Ascending aorta (tissue), 2 donors: ENCODE measurements around the gene G6PC3. TPM values are rescaled to one million over a fixed set of nuclear protein-coding genes. Genes with fewer than 3 reads are reported as not detected.
"Not testable (repeated sequence)": the region's sequence is repeated elsewhere in the genome, so short reads cannot be mapped to it uniquely, and the experiment has no call there.

ENCODE experiments used
- DNase-seq, 2 donors: peaks; one replicate each; pipeline ENCODE4 v3.0.0-alpha.2; 2019; ENCODE audit warnings: low spot score in 2 of 2
- H3K27ac ChIP-seq, 2 donors: fragments of 200-600 bp; sonication (generic); one replicate each; pipeline ENCODE4 v1.5.1; 2016 to 2017; ENCODE audit warnings: mild to moderate bottlenecking in 1 of 2
- H3K27me3 ChIP-seq: fragments of 200-600 bp; sonication (generic); one replicate; pipeline ENCODE4 v1.5.1; 2017
- H3K36me3 ChIP-seq, 2 donors: fragments of 200-600 bp; sonication (generic); one replicate each; pipeline ENCODE4 v1.5.1; 2016
- H3K4me1 ChIP-seq, 2 donors: fragments of 200-600 bp; sonication (generic); one replicate each; pipeline ENCODE4 v1.5.1; 2016 to 2017; ENCODE audit warnings: mild to moderate bottlenecking in 1 of 2
- H3K4me3 ChIP-seq, 2 donors: fragments of 200-600 bp; sonication (generic); one replicate each; pipeline ENCODE4 v1.5.1; 2016 to 2017; ENCODE audit warnings: mild to moderate bottlenecking in 1 of 2
- H3K9me3 ChIP-seq, 2 donors: fragments of 200-600 bp; sonication (generic); one replicate each; pipeline ENCODE4 v1.5.1; 2016
- intact Hi-C: fragments of 100-400 bp; cut with DNase I; formaldehyde crosslinking; loops from one replicate; pipeline ENCODE4 v1.15.1; 2023
- total RNA-seq: library from RNA; depleted of rRNA; stranded (reverse); fragments of >200 nt; gene quantifications from one replicate; pipeline ENCODE4 v1.1.0, GENCODE V29; 2016
- TF ChIP-seq, protein P1 (sequence below), 3 experiments: fragments of 200-600 bp in 2 of 3; fragments of 450-650 bp in 1 of 3; sonication (generic) in 2 of 3; IDR thresholded peaks; one replicate each; pipeline ENCODE4 v1.5.1; 2016 to 2019; ENCODE audit warnings: antibody characterized with exemption in 3 of 3, mild to moderate bottlenecking in 1 of 3, moderate library complexity in 1 of 3

Gene G6PC3, protein sequence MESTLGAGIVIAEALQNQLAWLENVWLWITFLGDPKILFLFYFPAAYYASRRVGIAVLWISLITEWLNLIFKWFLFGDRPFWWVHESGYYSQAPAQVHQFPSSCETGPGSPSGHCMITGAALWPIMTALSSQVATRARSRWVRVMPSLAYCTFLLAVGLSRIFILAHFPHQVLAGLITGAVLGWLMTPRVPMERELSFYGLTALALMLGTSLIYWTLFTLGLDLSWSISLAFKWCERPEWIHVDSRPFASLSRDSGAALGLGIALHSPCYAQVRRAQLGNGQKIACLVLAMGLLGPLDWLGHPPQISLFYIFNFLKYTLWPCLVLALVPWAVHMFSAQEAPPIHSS
- total RNA-seq: 111 TPM

DNA sequence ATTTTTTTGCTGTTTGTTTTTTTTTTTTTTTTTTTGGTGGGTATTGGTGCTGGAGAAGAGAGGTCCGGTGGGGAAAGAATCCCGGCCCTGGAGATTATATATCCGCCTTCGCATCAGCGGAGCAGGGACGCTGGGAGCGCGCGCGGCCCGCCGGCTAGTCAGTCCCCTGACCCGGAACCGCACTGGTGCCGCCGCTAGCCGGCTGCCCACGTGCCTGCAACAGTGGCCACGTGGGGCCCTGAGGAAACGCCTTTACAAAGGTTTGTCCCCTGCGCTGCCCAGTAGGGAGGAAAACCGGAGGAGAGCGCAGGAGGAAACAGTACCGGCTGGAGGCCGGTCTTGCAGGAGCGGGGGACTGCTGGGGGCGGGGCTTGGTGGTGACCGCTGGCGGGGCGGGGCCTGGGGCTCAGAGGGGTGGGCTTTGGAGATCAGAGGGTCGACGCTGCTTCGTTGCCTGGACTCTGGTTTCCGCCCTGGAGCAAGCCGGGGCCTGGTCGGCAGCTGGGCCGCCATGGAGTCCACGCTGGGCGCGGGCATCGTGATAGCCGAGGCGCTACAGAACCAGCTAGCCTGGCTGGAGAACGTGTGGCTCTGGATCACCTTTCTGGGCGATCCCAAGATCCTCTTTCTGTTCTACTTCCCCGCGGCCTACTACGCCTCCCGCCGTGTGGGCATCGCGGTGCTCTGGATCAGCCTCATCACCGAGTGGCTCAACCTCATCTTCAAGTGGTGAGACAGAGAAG, at the start of gene G6PC3:
G6PC3 (plus strand) TSS at position 281 of the 743 bp plus-strand sequence; CDS start at position 512, 231 bp downstream.
- intact Hi-C loops: loop anchor here (1.0 to 5.0 kb wide), 6 partner anchors 41 to 256 kb away; partner anchors contain the start of genes HDAC5 and TMUB2
- peak; percentile 83 to 98 for DNase-seq
- no peaks in the 10 kb centered on the region for H3K9me3 ChIP-seq

DNA sequence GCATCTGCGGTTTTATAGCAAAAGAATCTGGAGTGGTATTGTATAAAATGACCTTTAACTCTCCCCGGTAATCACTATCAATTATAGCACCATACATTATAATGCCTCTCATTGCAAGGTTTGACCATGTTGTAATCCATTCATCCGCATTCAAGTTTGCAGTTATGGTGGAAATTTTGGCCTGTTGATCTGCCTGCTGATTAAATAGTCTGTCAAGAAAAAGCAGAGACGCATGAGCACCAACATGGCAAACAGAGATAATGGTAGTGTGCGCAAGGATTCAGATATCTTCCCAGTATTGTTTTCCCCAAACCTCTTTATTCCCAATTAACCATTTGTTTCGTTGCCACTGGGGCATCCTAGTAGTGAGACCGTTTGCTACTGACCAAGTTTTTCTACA, 49.3 kb upstream of the G6PC3 start:
- H3K36me3 ChIP-seq, H3K4me1 ChIP-seq, H3K27ac ChIP-seq, H3K27me3 ChIP-seq, H3K9me3 ChIP-seq, intact Hi-C loops, H3K4me3 ChIP-seq, DNase-seq: not testable (repeated sequence)

More for the DNA sequence above, at the start of gene G6PC3:
- TF ChIP-seq, protein P1, sequence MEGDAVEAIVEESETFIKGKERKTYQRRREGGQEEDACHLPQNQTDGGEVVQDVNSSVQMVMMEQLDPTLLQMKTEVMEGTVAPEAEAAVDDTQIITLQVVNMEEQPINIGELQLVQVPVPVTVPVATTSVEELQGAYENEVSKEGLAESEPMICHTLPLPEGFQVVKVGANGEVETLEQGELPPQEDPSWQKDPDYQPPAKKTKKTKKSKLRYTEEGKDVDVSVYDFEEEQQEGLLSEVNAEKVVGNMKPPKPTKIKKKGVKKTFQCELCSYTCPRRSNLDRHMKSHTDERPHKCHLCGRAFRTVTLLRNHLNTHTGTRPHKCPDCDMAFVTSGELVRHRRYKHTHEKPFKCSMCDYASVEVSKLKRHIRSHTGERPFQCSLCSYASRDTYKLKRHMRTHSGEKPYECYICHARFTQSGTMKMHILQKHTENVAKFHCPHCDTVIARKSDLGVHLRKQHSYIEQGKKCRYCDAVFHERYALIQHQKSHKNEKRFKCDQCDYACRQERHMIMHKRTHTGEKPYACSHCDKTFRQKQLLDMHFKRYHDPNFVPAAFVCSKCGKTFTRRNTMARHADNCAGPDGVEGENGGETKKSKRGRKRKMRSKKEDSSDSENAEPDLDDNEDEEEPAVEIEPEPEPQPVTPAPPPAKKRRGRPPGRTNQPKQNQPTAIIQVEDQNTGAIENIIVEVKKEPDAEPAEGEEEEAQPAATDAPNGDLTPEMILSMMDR (IDR thresholded peaks at IDR 0.05): peak in 1 of 3 experiments; percentile 14
- no peaks in the 10 kb centered on the region for H3K27me3 ChIP-seq
- H3K4me3 ChIP-seq: peak within 1 kb of the TSS; percentile 66 to 68
- H3K27ac ChIP-seq: peak within 1 kb of the TSS; percentile 84 to 89
- H3K4me1 ChIP-seq: peaks cover 5 to 35% of the 10 kb centered on the region in 2 donors
- peaks cover 3 to 15% of the 10 kb centered on the region in 2 donors for H3K36me3 ChIP-seq

DNA sequence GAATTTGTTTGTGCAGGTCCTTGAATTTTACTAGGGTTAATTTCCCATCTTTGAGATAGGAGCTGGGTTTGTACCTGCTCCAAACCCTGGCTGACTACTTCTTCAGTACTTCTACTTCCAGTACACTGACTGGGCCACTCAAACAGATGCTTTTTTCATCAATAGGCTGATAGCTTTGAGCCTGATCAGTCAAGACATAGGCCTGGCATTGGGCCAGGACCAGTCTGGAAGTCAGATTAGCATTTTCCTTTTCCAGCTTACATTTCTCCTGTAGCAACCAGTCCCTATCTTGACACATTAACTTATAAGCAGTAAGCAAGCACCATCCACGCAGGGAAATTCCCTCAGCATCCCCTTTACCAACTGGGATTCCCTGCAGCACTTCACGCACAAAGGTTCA, 48.3 kb upstream of the G6PC3 start:
- H3K27ac ChIP-seq: no peak overlapping the region
- no peaks in the 10 kb centered on the region for H3K27me3 ChIP-seq
- no peak overlapping the region for H3K4me3 ChIP-seq
- intact Hi-C loops: no loop called here
- DNase-seq: no peak
- no peaks in the 10 kb centered on the region for H3K4me1 ChIP-seq
- no peaks in the 10 kb centered on the region for H3K36me3 ChIP-seq
- H3K9me3 ChIP-seq: no peaks in the 10 kb centered on the region
- TF ChIP-seq, protein P1 (IDR thresholded peaks at IDR 0.05): no peak

DNA sequence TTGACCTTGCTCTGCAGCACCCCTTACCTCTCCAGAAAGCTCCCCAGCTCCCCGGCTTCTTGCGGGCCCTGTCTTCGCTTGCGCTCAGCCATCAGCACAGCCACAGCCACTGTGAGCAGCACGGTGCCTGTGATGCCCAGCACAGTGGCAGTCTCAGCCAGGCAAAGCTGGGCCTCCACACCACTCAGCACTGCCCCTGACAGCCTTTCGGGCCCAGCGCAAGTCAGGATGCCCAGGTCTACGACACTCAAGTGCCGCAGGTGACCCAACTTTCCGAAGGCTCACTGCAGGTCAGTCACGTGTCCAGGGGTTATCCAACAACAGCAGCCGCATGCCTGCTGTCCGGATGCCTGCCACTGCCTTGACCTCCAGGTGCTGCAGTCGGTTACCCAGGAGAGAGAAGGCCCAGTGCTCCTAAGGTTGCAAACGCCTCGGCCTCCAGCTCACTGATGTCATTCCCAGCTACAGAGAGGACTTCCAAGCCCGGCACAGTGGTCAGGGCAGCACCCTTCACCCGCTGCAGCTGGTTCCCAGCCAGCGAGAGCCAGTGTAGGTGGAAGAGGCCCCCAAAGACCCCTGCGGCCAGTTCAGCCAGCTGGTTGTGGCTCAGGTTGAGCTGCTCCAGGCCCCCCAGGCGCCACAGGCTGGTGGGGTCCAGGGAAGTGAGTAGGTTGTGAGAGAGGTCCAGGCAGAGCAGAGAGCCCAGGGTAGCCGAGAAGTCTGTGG, 46.8 kb upstream of the G6PC3 start:
- H3K4me3 ChIP-seq: no peak overlapping the region
- no peaks in the 10 kb centered on the region for H3K27me3 ChIP-seq
- no peak for DNase-seq
- H3K9me3 ChIP-seq: no peaks in the 10 kb centered on the region
- no peak overlapping the region for H3K27ac ChIP-seq
- H3K36me3 ChIP-seq: no peaks in the 10 kb centered on the region
- TF ChIP-seq, protein P1 (IDR thresholded peaks at IDR 0.05): no peak
- H3K4me1 ChIP-seq: no peaks in the 10 kb centered on the region
- intact Hi-C loops: no loop called here

DNA sequence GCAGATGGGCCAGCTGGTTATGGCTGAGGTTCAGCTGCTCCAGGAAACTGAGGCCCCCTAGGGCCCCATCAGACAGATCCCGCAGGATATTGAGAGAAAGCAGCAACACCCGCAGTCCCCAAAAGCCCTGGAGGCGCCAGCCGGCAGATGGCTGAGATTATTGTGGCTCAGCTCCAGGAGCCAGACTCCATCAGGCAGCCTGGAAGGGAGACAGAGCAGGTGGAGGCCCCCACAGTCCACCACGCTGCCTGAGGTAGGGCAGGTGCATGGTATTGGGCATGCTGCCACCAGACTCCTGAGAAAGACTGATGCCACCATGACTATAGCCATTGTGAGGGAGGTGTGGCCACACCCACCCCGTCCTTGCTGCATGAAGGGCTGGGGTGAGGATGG, 46.3 kb upstream of the G6PC3 start:
- Histone ChIP-seq H3K27ac (no peak overlapping the region), H3K36me3 (no peaks in the 10 kb centered on the region), H3K4me3 (no peak overlapping the region), H3K9me3 (no peaks in the 10 kb centered on the region), H3K27me3 (no peaks in the 10 kb centered on the region), H3K4me1 (no peaks in the 10 kb centered on the region)
- intact Hi-C loops: no loop called here
- no peak for DNase-seq
- TF ChIP-seq, protein P1 (IDR thresholded peaks at IDR 0.05): no peak
